ENCODE measurements around the gene B9D1.

The B9D1 gene

GRCh38 chr17:19364699-19365498, 2.4 kb upstream of the B9D1 start:
- no peak for TF ChIP-seq GATA3 (IDR thresholded peaks at IDR 0.05; ENCODE audit: low read depth, low read length)
- TF ChIP-seq GATA2 (IDR thresholded peaks at IDR 0.05; ENCODE audit: low read depth, low read length): no peak

- TF ChIP-seq GATA2 (IDR thresholded peaks at IDR 0.05; ENCODE audit: low read depth, low read length): no peak
Measured at GRCh38 chr17:19363460-19364035, 1.0 kb upstream of the B9D1 start.

- TF ChIP-seq GATA2 (IDR thresholded peaks at IDR 0.05; ENCODE audit: low read depth, low read length): no peak
- TF ChIP-seq GATA3 (IDR thresholded peaks at IDR 0.05; ENCODE audit: low read depth, low read length): no peak
Measured at GRCh38 chr17:19363114-19363438, 553 bp upstream of the B9D1 start.

- TF ChIP-seq GATA2 (IDR thresholded peaks at IDR 0.05; ENCODE audit: low read depth, low read length) (no peak), GATA3 (IDR thresholded peaks at IDR 0.05; ENCODE audit: low read depth, low read length) (no peak)
Measured at GRCh38 chr17:19361944-19362276, 613 bp downstream of the B9D1 start.

GRCh38 chr17:19361326-19361725, 1.2 kb downstream of the B9D1 start:
- TF ChIP-seq GATA2 (IDR thresholded peaks at IDR 0.05; ENCODE audit: low read depth, low read length) (no peak), GATA3 (IDR thresholded peaks at IDR 0.05; ENCODE audit: low read depth, low read length) (no peak)

- TF ChIP-seq GATA2 (IDR thresholded peaks at IDR 0.05; ENCODE audit: low read depth, low read length) (no peak), GATA3 (IDR thresholded peaks at IDR 0.05; ENCODE audit: low read depth, low read length) (no peak)
Measured at GRCh38 chr17:19360772-19361171, 1.8 kb downstream of the B9D1 start.

- TF ChIP-seq GATA3 (IDR thresholded peaks at IDR 0.05; ENCODE audit: low read depth, low read length) (no peak), GATA2 (IDR thresholded peaks at IDR 0.05; ENCODE audit: low read depth, low read length) (no peak)
Measured at GRCh38 chr17:19359856-19360255, 2.7 kb downstream of the B9D1 start.

GRCh38 chr17:19359151-19359550, 3.4 kb downstream of the B9D1 start:
- TF ChIP-seq GATA2 (IDR thresholded peaks at IDR 0.05; ENCODE audit: low read depth, low read length): no peak

- TF ChIP-seq GATA2 (IDR thresholded peaks at IDR 0.05; ENCODE audit: low read depth, low read length): no peak
- TF ChIP-seq GATA3 (IDR thresholded peaks at IDR 0.05; ENCODE audit: low read depth, low read length): no peak
Measured at GRCh38 chr17:19357761-19358160, 4.8 kb downstream of the B9D1 start.

- TF ChIP-seq GATA2 (IDR thresholded peaks at IDR 0.05; ENCODE audit: low read depth, low read length) (no peak), GATA3 (IDR thresholded peaks at IDR 0.05; ENCODE audit: low read depth, low read length) (no peak)
Measured at GRCh38 chr17:19357351-19357750, 5.2 kb downstream of the B9D1 start.

GRCh38 chr17:19354748-19355147, 7.8 kb downstream of the B9D1 start:
- TF ChIP-seq GATA2 (IDR thresholded peaks at IDR 0.05; ENCODE audit: low read depth, low read length) (no peak), GATA3 (IDR thresholded peaks at IDR 0.05; ENCODE audit: low read depth, low read length) (no peak)

- TF ChIP-seq GATA3 (IDR thresholded peaks at IDR 0.05; ENCODE audit: low read depth, low read length): no peak
- no peak for TF ChIP-seq GATA2 (IDR thresholded peaks at IDR 0.05; ENCODE audit: low read depth, low read length)
Measured at GRCh38 chr17:19348806-19349205, 13.7 kb downstream of the B9D1 start.

- no peak for TF ChIP-seq GATA3 (IDR thresholded peaks at IDR 0.05; ENCODE audit: low read depth, low read length)
- no peak for TF ChIP-seq GATA2 (IDR thresholded peaks at IDR 0.05; ENCODE audit: low read depth, low read length)
Measured at GRCh38 chr17:19348081-19348650, 14.4 kb downstream of the B9D1 start.

- TF ChIP-seq GATA3 (IDR thresholded peaks at IDR 0.05; ENCODE audit: low read depth, low read length) (no peak), GATA2 (IDR thresholded peaks at IDR 0.05; ENCODE audit: low read depth, low read length) (no peak)
Measured at GRCh38 chr17:19347323-19348080, 15.0 kb downstream of the B9D1 start.

All from SH-SY5Y (cell line).